CD14-positive monocyte (primary cell): ENCODE results near the gene MLLT10. TPM values are rescaled to one million over a fixed set of nuclear protein-coding genes. Genes with fewer than 3 reads are reported as not detected.

Source experiments
- DNase-seq, 3 donors: peaks; one replicate each; pipeline ENCODE4 v3.0.0-alpha.2; 2011 to 2022
- H2AFZ ChIP-seq: 2 replicates; pipeline ENCODE4 v1.6.0; 2012; ENCODE audit warnings: mild to moderate bottlenecking, low read depth, low read length, inconsistent platforms; ENCODE audit not compliant: insufficient read depth, poor library complexity, severe bottlenecking
- H3K27ac ChIP-seq, 2 donors: 1 replicate in 1 of 2; 2 replicates in 1 of 2; pipeline ENCODE4 v1.5.1; 2012 to 2013; ENCODE audit warnings: low read length in 2 of 2, control low read depth in 1 of 2, inconsistent platforms in 1 of 2, low read depth in 1 of 2, mild to moderate bottlenecking in 1 of 2
- H3K27me3 ChIP-seq, 2 donors: one replicate each; pipeline versions ENCODE4 v1.6.0 to v1.6.1; 2011 to 2013; ENCODE audit warnings: low read length in 2 of 2; ENCODE audit not compliant: control insufficient read depth in 2 of 2, insufficient read depth in 2 of 2
- H3K36me3 ChIP-seq, 2 donors: replicated peaks in 1 of 2; 1 replicate in 1 of 2; 2 replicates in 1 of 2; pipeline versions ENCODE4 v1.5.1 to v1.6.1; 2012 to 2013; ENCODE audit warnings: low read length in 2 of 2, control low read depth in 1 of 2, inconsistent platforms in 1 of 2, mild to moderate bottlenecking in 1 of 2; ENCODE audit not compliant: insufficient read depth in 2 of 2, control insufficient read depth in 1 of 2
- H3K4me1 ChIP-seq, 2 donors: 1 replicate in 1 of 2; 2 replicates in 1 of 2; pipeline versions ENCODE4 v1.5.1 to v1.6.1; 2012 to 2013; ENCODE audit warnings: low read length in 2 of 2, control low read depth in 1 of 2, inconsistent platforms in 1 of 2, mild to moderate bottlenecking in 1 of 2, moderate library complexity in 1 of 2; ENCODE audit not compliant: insufficient read depth in 2 of 2, control insufficient read depth in 1 of 2
- H3K4me2 ChIP-seq: replicated peaks from 2 replicates; pipeline ENCODE3; 2012; ENCODE audit warnings: low read length, moderate library complexity, mild to moderate bottlenecking; ENCODE audit not compliant: poor library complexity, severe bottlenecking; ENCODE audit errors: extremely low read depth
- H3K4me3 ChIP-seq, 3 experiments: fragments of 200-600 bp in 1 of 3; sonication (generic) in 1 of 3; replicated peaks in 1 of 3; 1 replicate in 2 of 3; 2 replicates in 1 of 3; pipeline ENCODE4 v1.5.1; 2011 to 2013; ENCODE audit warnings: low read length in 3 of 3, mild to moderate bottlenecking in 3 of 3, control low read depth in 2 of 3, low read depth in 2 of 3, inconsistent platforms in 1 of 3, moderate library complexity in 1 of 3
- H3K79me2 ChIP-seq: 2 replicates; pipeline ENCODE4 v1.6.0; 2012; ENCODE audit warnings: mild to moderate bottlenecking, control low read depth, inconsistent platforms, low read length, moderate library complexity; ENCODE audit not compliant: insufficient read depth
- H3K9ac ChIP-seq: 2 replicates; pipeline ENCODE4 v1.6.0; 2017; ENCODE audit warnings: low read length, mild to moderate bottlenecking; ENCODE audit not compliant: insufficient read depth, poor library complexity, severe bottlenecking
- H3K9me3 ChIP-seq, 2 donors: replicated peaks in 1 of 2; 1 replicate in 1 of 2; 2 replicates in 1 of 2; pipeline versions ENCODE4 v1.5.1 to v1.6.1; 2012 to 2013; ENCODE audit warnings: low read length in 2 of 2, control low read depth in 1 of 2; ENCODE audit not compliant: control insufficient read depth in 1 of 2, insufficient read depth in 1 of 2
- H4K20me1 ChIP-seq: 2 replicates; pipeline ENCODE4 v1.6.0; 2012; ENCODE audit warnings: mild to moderate bottlenecking, low read length, control low read depth, moderate library complexity; ENCODE audit not compliant: insufficient read depth
- H3K27ac Mint-ChIP-seq, 7 donors: one replicate each; pipeline ENCODE4 v1.8.0; 2020; ENCODE audit warnings: mild to moderate bottlenecking in 7 of 7, mixed read lengths in 7 of 7, moderate library complexity in 6 of 7, inconsistent platforms in 2 of 7
- H3K27me3 Mint-ChIP-seq, 3 donors: one replicate each; pipeline ENCODE4 v1.8.0; 2021 to 2022; ENCODE audit warnings: low read depth in 3 of 3, mild to moderate bottlenecking in 3 of 3, mixed read lengths in 3 of 3, moderate library complexity in 3 of 3, inconsistent platforms in 1 of 3
- H3K36me3 Mint-ChIP-seq, 2 donors: one replicate each; pipeline ENCODE4 v1.8.0; 2020; ENCODE audit warnings: mixed read lengths in 2 of 2, inconsistent platforms in 1 of 2, mild to moderate bottlenecking in 1 of 2
- H3K4me1 Mint-ChIP-seq: one replicate; pipeline ENCODE4 v1.8.0; 2020; ENCODE audit warnings: mild to moderate bottlenecking, mixed read lengths
- H3K4me3 Mint-ChIP-seq, 2 donors: one replicate each; pipeline ENCODE4 v1.8.0; 2020; ENCODE audit warnings: mild to moderate bottlenecking in 2 of 2, mixed read lengths in 2 of 2, moderate library complexity in 1 of 2
- H3K9me3 Mint-ChIP-seq, 7 donors: one replicate each; pipeline ENCODE4 v1.8.0; 2020 to 2022; ENCODE audit warnings: mixed read lengths in 7 of 7, mild to moderate bottlenecking in 6 of 7, moderate library complexity in 6 of 7, inconsistent platforms in 2 of 7
- CTCF ChIP-seq: fragments of 200-600 bp; IDR thresholded peaks from one replicate; pipeline ENCODE4 v1.8.0; 2022; ENCODE audit warnings: antibody characterized with exemption, mild to moderate bottlenecking
- WGBS: methylation state at CpG from one replicate; pipeline ENCODE4 v1.1.5; 2013; ENCODE audit warnings: missing lambda C conversion rate; ENCODE audit not compliant: insufficient coverage; 5-methylcytosine and 5-hydroxymethylcytosine counted together
- intact Hi-C, 2 donors: fragments of 100-400 bp; cut with micrococcal nuclease; formaldehyde crosslinking; loops; one replicate each; pipeline versions ENCODE4 v1.15.0 to v1.15.1; 2023
- polyA plus RNA-seq, 3 donors: library from polyadenylated mRNA; depleted of rRNA in 1 of 3; unstranded in 2 of 3; stranded (reverse) in 1 of 3; fragments of 300-500 nt in 2 of 3; fragments of >200 nt in 1 of 3; fragmentation: Illumina TruSeq in 2 of 3; gene quantifications; 1 replicate in 2 of 3; 2 replicates in 1 of 3; pipeline ENCODE4 v1.2.3, GENCODE V29; 2012 to 2021

The MLLT10 gene
- polyA plus RNA-seq, 3 donors = 4.9 to 39.1 (median 7.5) TPM

- intact Hi-C loops = no loop called here
- Histone ChIP-seq H3K27me3 (no peaks in the 10 kb centered on the region), H3K4me2 (no peak overlapping the region), H3K9ac (no peak overlapping the region), H3K4me1 (no peaks in the 10 kb centered on the region), H3K4me3 (no peak overlapping the region), H3K79me2 (peaks cover 73% of the 10 kb centered on the region), H3K27ac (no peak overlapping the region), H4K20me1 (peaks cover 62% of the 10 kb centered on the region), H3K9me3 (no peaks in the 10 kb centered on the region), H3K36me3 (peaks cover 22 to 54% of the 10 kb centered on the region in 2 donors), H2AFZ (no peak overlapping the region)
- DNase-seq = no peak
- TF ChIP-seq CTCF = no peak
- Mint-ChIP-seq H3K4me3 (no peak overlapping the region), H3K27ac (no peak overlapping the region), H3K27me3 (no peaks in the 10 kb centered on the region), H3K4me1 (no peaks in the 10 kb centered on the region), H3K9me3 (no peaks in the 10 kb centered on the region), H3K36me3 (peaks cover 4 to 13% of the 10 kb centered on the region in 2 donors)
- WGBS = no CpG with 5 or more reads among the region's 3 CpGs
Measured at GRCh38 chr10:21655236-21655635, 121.2 kb downstream of the MLLT10 start.

GRCh38 chr10:21655687-21656086, 121.7 kb downstream of the MLLT10 start:
- TF ChIP-seq CTCF = no peak
- 91% methylated on average over 4 of the region's 5 CpGs for WGBS
- Histone ChIP-seq H3K4me3 (no peak overlapping the region), H3K9ac (no peak overlapping the region), H2AFZ (no peak overlapping the region), H3K27me3 (no peaks in the 10 kb centered on the region), H3K4me1 (no peaks in the 10 kb centered on the region), H3K4me2 (no peak overlapping the region), H3K79me2 (peaks cover 70% of the 10 kb centered on the region), H3K36me3 (peaks cover 22 to 55% of the 10 kb centered on the region in 2 donors), H4K20me1 (peaks cover 63% of the 10 kb centered on the region), H3K27ac (no peak overlapping the region), H3K9me3 (no peaks in the 10 kb centered on the region)
- no peak for DNase-seq
- intact Hi-C loops = no loop called here
- H3K27me3 Mint-ChIP-seq = no peaks in the 10 kb centered on the region
- no peaks in the 10 kb centered on the region for H3K4me1 Mint-ChIP-seq
- H3K36me3 Mint-ChIP-seq = peaks cover 4 to 13% of the 10 kb centered on the region in 2 donors
- H3K4me3 Mint-ChIP-seq = no peak overlapping the region
- no peaks in the 10 kb centered on the region for H3K9me3 Mint-ChIP-seq
- H3K27ac Mint-ChIP-seq = no peak overlapping the region
